HG03135 (cell line): Measurements from ENCODE around the gene ARPC2.

ENCODE experiments used
- ATAC-seq: cut with Tn5 transposase; IDR thresholded peaks from one replicate; pipeline ENCODE4 v1.9.1; 2021; ENCODE audit warnings: mild to moderate bottlenecking, moderate library complexity; ENCODE audit not compliant: unreplicated experiment

The ARPC2 gene

GRCh38 chr2:218252509-218253231, 35.7 kb downstream of the ARPC2 start:
- ATAC-seq, result no peak

GRCh38 chr2:218253232-218253625, 36.2 kb downstream of the ARPC2 start:
- no peak for ATAC-seq

- no peak for ATAC-seq
Measured at GRCh38 chr2:218255446-218255845, 38.5 kb downstream of the ARPC2 start.

GRCh38 chr2:218256612-218257350, 39.8 kb downstream of the ARPC2 start:
- ATAC-seq, result no peak

GRCh38 chr2:218257390-218257981, 40.5 kb downstream of the ARPC2 start:
- ATAC-seq, result peak; percentile 73

GRCh38 chr2:218259099-218259961, 42.3 kb downstream of the ARPC2 start:
- no peak for ATAC-seq

GRCh38 chr2:218260166-218260565, 43.2 kb downstream of the ARPC2 start:
- no peak for ATAC-seq

GRCh38 chr2:218260742-218261422, 43.9 kb downstream of the ARPC2 start, which contains the start of gene GPBAR1:
Gene GPBAR1 (plus strand): TSS chr2:218261015. CDS start chr2:218262725, 1,710 bp downstream.
- no peak for ATAC-seq

GRCh38 chr2:218261423-218262236, 44.6 kb downstream of the ARPC2 start:
- ATAC-seq, result no peak

- no peak for ATAC-seq
Measured at GRCh38 chr2:218262237-218262600, 45.2 kb downstream of the ARPC2 start.

GRCh38 chr2:218262631-218263586, 45.9 kb downstream of the ARPC2 start:
- ATAC-seq, result no peak

- ATAC-seq, result no peak
Measured at GRCh38 chr2:218263817-218264641, 47.0 kb downstream of the ARPC2 start.

GRCh38 chr2:218264773-218265561, 48.0 kb downstream of the ARPC2 start:
- no peak for ATAC-seq

GRCh38 chr2:218265626-218266025, 48.6 kb downstream of the ARPC2 start:
- no peak for ATAC-seq

GRCh38 chr2:218266316-218266979, 49.5 kb downstream of the ARPC2 start:
- no peak for ATAC-seq

- ATAC-seq, result no peak
Measured at GRCh38 chr2:218267259-218267658, 50.3 kb downstream of the ARPC2 start.
